PC-9 (cell line): Measurements from ENCODE around the gene IL1RL1.

Experiments used
- CTCF ChIP-seq: fragments of 200-600 bp; sonication (generic); conservative IDR thresholded peaks from 2 replicates; pipeline ENCODE4 v1.6.1; 2017; ENCODE audit warnings: mixed run types, antibody characterized with exemption, mild to moderate bottlenecking, moderate library complexity
- EZH2 ChIP-seq: fragments of 200-600 bp; sonication (generic); IDR thresholded peaks from 2 replicates; pipeline ENCODE4 v1.8.0; 2017; ENCODE audit warnings: antibody characterized with exemption, low read depth

- TF ChIP-seq CTCF (no peak), EZH2 (no peak)
Measured at GRCh38 chr2:102344397-102344796, 33.0 kb downstream of the IL1RL1 start.
